COLO829 (cell line): ENCODE measurements around the gene IFNA7.
"Not testable (repeated sequence)": the region's sequence is repeated elsewhere in the genome, so short reads cannot be mapped to it uniquely, and the experiment has no call there.

Experiments used
- DNase-seq: peaks from one replicate; pipeline ENCODE4 v3.0.0; 2012; ENCODE audit warnings: low spot score

The IFNA7 gene

GRCh38 chr9:21202105-21202504, at the start of gene IFNA7:
TSS of gene IFNA7 (minus strand) at chr9:21202205. CDS start at chr9:21202165, 40 bp downstream.
- not testable (repeated sequence) for DNase-seq

- no peak for DNase-seq
These were observed 49.6 kb upstream of the IFNA7 start for GRCh38 chr9:21251638-21252037.

GRCh38 chr9:21251190-21251589, 49.2 kb upstream of the IFNA7 start:
- DNase-seq: no peak

GRCh38 chr9:21244836-21245235, 42.8 kb upstream of the IFNA7 start:
- no peak for DNase-seq

GRCh38 chr9:21239911-21240310, 37.9 kb upstream of the IFNA7 start, which contains the start of gene IFNA14:
TSS of gene IFNA14 (minus strand) at chr9:21240005. CDS start at chr9:21239935, 70 bp downstream.
- no peak for DNase-seq

- DNase-seq: not testable (repeated sequence)
These were observed 34.3 kb upstream of the IFNA7 start for GRCh38 chr9:21236360-21236714.

- DNase-seq: not testable (repeated sequence)
These were observed 33.7 kb upstream of the IFNA7 start for GRCh38 chr9:21235468-21236359.

- DNase-seq: no peak
These were observed 32.2 kb upstream of the IFNA7 start for GRCh38 chr9:21234153-21234687.

- no peak for DNase-seq
These were observed 31.3 kb upstream of the IFNA7 start for GRCh38 chr9:21233258-21233657.

GRCh38 chr9:21228122-21228521, 26.1 kb upstream of the IFNA7 start, which contains the start of gene IFNA17:
TSS of gene IFNA17 (minus strand) at chr9:21228222. CDS start at chr9:21228173, 49 bp downstream.
- no peak for DNase-seq

GRCh38 chr9:21217211-21217610, 15.2 kb upstream of the IFNA7 start, which contains the start of gene IFNA16:
TSS of gene IFNA16 (minus strand) at chr9:21217311. CDS start at chr9:21217305, 6 bp downstream.
- not testable (repeated sequence) for DNase-seq

- not testable (repeated sequence) for DNase-seq
These were observed 11.7 kb upstream of the IFNA7 start for GRCh38 chr9:21213411-21214326.

GRCh38 chr9:21212160-21212559, 10.2 kb upstream of the IFNA7 start:
- DNase-seq: not testable (repeated sequence)

- DNase-seq: not testable (repeated sequence)
These were observed 8.8 kb upstream of the IFNA7 start for GRCh38 chr9:21210782-21211181.

GRCh38 chr9:21210311-21210710, 8.3 kb upstream of the IFNA7 start:
- no peak for DNase-seq

GRCh38 chr9:21207043-21207442, 5.0 kb upstream of the IFNA7 start, which contains the start of gene IFNA10:
TSS of gene IFNA10 (minus strand) at chr9:21207143. CDS start at chr9:21207097, 46 bp downstream.
- DNase-seq: not testable (repeated sequence)

GRCh38 chr9:21205204-21205603, 3.2 kb upstream of the IFNA7 start:
- no peak for DNase-seq

- DNase-seq: not testable (repeated sequence)
These were observed 6.9 kb downstream of the IFNA7 start for GRCh38 chr9:21194867-21195776.

GRCh38 chr9:21187487-21187886, 14.5 kb downstream of the IFNA7 start, which contains the start of gene IFNA4:
TSS of gene IFNA4 (minus strand) at chr9:21187587. CDS start at chr9:21187531, 56 bp downstream.
- DNase-seq: not testable (repeated sequence)
